Ramos (cell line): Measurements from ENCODE around the gene ASGR2.

Source experiments
- in situ Hi-C: fragments of 300-500 bp; cut with MboI; formaldehyde crosslinking; loops from one replicate; pipeline ENCODE4 v1.14.3; 2022; ENCODE audit warnings: low sequenced_read_pairs; ENCODE audit not compliant: unreplicated experiment

ASGR2 gene

DNA sequence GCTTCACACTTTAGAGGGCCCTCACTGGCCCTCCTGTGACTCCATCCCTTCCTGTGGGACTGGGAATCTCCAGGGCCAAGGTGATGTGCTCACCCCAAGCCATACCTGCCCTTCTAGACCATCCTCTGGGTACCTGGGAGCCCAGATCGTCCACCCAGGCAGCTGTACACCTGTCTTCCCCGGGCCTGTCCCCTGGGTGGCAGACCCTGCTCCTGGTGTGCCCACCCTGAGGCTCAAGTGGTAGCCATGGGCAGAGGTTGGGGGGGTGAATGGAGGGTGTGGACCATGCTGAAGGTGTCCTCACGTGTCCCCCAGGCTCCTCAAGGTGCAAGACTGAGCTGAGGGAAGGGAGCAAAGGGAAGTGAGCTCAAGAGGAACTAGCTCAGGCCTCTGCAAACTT is 43.9 kb downstream of the ASGR2 start:
- in situ Hi-C loops, result no loop called here

DNA sequence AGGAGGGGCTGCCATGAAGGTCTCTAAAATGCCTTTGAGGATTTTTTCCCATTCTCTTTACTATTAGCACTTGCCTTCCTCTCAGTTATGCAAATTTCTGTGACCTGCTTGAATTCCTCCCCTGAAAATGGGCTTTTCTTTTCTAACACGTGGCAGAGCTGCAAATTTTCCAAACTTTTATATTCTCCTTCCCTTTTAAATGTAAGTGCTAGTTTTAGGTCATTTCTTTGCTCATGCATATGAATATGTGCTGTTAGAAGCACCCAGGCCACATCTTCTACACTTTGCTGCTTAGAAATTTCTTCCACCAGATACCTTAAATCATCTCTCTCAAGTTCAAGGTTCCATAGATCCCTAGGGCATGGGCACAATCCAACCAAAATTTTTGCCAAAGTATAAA is 46.4 kb downstream of the ASGR2 start:
- in situ Hi-C loops, result no loop called here

DNA sequence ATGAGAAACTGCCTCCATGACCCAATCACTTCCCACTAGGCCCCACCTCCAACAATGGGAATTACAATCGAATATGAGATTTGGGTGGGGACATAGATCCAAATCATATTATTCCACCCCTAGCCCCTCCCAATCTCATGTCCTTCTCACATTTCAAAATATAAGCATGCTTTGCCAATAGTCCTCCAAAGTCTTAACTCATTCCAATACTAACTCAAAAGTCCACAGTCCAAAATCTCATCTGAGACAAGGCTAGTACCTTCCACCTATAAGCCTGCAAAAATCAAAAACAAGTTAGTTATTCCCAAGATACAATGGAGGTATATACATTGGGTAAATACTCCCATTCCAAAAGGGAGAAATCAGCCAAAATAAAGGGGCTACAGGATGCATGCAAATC is 47.4 kb downstream of the ASGR2 start:
- in situ Hi-C loops, result no loop called here

DNA sequence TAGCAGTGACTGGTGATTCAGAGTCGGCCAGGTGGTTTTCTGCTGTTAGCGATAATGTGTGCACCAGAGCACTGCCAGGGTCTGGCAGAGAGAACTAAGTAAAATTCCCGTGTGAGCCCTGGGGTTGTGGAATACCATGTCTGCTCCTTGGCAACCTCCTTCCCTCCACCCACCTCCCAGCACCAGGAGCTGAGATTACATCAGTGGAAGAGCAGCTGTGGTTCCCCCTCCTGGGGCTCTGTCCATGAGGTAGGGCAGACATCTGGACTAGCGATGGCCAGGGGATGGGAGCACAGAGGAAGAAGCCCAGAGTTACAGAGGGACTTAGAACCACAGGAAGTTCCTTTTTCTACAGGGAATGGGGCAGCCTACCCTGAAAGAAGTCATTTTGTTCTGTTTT is 50.4 kb downstream of the ASGR2 start:
- in situ Hi-C loops, result no loop called here

DNA sequence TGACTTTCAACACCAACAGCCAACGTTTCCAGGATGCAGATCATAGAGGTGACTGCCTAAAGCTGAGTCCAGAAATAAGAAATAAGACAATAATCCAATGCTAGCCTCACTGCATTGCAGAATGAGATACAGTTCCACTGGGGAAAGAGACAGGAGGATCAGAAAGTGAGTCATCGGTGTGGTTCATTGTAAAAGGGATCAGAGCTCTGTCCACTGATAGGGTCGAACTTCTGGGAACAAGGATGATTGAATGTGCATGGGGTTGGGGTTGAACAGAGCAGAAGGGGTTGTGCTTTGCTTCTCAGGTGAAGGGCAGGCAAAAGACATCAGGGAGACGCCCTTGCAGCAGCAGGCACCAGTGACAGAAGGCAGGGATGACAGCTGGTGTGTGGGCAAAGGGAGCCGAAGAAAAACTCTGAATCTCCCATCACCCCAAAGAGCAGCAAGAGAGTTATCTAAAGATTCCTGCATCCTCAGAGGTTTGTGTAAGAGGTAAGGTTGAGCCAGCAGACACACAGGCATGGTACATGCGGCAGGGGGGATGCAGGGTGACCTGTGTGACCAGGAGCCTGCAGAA is 51.0 kb downstream of the ASGR2 start:
- in situ Hi-C loops, result no loop called here

DNA sequence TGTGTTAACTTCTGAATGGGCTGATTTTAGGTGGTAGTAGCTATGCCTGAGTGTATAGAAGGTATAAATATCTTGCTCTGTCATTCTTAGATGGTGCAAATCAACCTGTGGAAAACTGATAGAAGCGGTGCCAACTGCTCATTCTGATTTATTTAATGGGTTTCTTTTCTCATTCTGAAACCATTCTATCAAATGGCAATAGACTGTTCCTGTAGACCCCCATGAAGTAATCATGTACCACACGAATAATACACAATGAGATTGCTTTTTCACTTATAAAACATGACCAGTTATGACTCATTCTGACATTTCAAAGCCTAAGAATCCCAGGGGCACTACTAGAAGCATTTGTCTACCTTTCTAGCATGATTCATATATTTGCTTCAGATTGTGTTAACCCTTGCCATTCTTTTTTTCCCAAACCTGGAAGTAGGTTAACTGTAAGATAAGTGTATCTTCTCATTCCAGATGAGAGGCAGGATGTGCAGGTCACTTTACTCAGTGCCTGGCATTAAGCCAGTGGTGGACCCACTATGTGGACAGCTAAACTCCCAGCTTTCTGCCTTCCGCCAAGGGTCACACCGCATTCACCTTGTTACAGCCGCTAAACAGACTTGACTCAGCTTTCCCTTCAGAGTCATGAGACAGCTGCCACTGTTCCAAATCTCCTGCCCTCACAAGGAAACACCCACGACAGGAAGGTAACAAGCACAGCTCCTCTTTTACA is 54.3 kb downstream of the ASGR2 start:
- in situ Hi-C loops, result no loop called here

DNA sequence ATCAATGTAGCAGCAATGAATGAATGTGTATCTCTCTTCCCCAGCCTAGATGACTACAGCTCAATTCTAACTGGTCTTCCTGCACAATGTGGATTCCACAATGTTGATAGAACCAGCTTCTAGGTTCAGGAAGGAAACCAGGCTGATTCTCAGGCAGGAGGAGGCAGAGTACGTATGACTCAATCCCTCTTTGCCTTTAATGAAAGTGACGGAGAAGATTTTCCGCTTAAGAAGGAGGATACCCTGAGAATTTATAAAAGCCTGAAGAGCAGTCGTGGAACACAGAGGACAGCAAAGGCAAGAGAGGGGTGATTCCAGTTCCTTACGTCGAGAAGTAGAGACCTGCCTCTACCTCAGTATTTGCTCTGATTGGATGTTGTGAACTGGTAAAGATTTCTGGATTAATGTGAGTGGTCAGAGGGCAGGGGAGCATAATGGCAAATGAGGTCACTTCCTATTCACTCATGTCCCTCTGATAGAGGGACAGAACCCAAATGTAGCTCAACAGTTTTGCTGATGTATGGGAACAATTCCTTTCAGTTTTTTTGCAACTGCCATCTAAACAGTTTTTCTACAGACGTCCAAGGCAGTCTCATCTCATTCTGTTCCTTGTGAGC is 55.7 kb downstream of the ASGR2 start:
- in situ Hi-C loops, result no loop called here

DNA sequence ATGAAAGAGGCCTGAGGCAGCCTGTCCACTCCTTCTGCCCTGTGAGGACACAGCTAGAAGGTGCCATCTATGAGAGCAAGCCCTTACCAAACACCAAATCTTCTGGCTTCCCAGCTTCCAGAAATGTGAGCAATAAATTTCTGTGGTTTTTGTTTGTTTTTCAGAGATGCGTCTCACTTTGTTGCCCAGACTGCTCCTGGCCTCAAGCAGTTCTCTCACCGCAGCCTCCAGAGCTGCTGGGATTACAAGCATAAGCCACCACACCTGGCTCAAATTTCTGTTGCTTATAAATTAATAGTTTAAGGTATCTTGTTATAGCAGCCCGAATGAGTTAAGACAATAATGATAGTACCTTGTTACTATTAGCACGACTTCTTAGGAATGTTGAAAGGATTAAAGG is 58.2 kb downstream of the ASGR2 start:
- in situ Hi-C loops, result no loop called here
